CD1c-positive myeloid dendritic cell (primary cell): ENCODE data around the gene PTCHD1.

Experiments used
- DNase-seq: peaks from one replicate; pipeline ENCODE4 v3.0.0-alpha.2; 2016; ENCODE audit errors: extremely low spot score

The PTCHD1 gene

GRCh38 chrX:23398570-23398969, 63.9 kb downstream of the PTCHD1 start:
- no peak for DNase-seq

- no peak for DNase-seq
These were observed 69.2 kb downstream of the PTCHD1 start for GRCh38 chrX:23403849-23404248.

GRCh38 chrX:23422912-23423311, 88.3 kb downstream of the PTCHD1 start:
- DNase-seq = no peak

GRCh38 chrX:23434356-23434884, 99.8 kb downstream of the PTCHD1 start:
- no peak for DNase-seq

- DNase-seq = no peak
These were observed 100.5 kb downstream of the PTCHD1 start for GRCh38 chrX:23435108-23435507.

GRCh38 chrX:23435575-23435974, 100.9 kb downstream of the PTCHD1 start:
- no peak for DNase-seq

- no peak for DNase-seq
These were observed 102.2 kb downstream of the PTCHD1 start for GRCh38 chrX:23436875-23437274.

GRCh38 chrX:23451266-23451665, 116.6 kb downstream of the PTCHD1 start:
- DNase-seq = no peak
